GM19043 (cell line): ENCODE measurements around the gene PTCRA.
"Not testable (repeated sequence)": the region's sequence is repeated elsewhere in the genome, so short reads cannot be mapped to it uniquely, and the experiment has no call there.

Experiments
- ATAC-seq: cut with Tn5 transposase; IDR thresholded peaks from one replicate; pipeline ENCODE4 v1.9.1; 2021; ENCODE audit warnings: low read depth; ENCODE audit not compliant: unreplicated experiment

Gene PTCRA

GRCh38 chr6:42915732-42916131, at the start of gene PTCRA:
Gene PTCRA (plus strand): TSS chr6:42916053. CDS start chr6:42916070, 17 bp downstream.
- no peak for ATAC-seq

DNA sequence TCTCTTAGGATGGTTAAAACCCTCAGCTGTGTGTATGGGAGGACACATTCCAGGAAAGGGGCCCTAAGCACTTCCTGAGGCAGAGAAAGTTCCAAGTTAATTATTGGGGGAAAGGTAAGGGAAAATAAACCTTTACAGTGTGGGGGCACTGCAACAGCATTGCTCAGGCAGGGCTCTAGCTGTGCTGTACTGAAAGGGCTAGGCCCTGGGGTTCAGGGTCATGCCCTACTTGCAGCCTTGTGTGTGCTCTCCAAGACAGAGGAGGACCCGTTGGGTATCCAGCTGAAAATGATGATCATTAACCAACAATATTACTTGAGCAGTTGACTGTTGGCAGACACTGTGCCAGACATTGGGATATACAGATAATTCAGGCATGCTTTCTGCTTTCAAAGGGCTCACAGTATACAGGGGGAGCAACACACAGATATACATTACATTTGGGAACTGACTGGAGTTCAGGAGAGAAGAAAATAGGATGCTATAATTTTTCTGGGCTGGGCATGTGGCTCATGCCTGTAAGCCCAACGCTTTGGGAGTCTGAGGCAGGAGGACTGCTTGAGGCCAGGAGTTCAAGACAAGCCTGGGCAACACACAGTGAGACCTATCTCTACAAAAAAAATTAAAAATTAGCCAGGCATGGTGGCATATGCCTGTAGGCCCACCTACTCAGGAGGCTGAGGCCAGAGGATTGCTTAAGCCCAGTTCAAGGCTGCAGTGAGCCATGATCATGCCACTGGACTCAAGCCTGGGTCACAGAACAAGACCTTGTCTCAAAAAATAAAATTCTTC, 45.5 kb upstream of the PTCRA start:
- no peak for ATAC-seq

GRCh38 chr6:42871711-42872110, 44.1 kb upstream of the PTCRA start:
- no peak for ATAC-seq

DNA sequence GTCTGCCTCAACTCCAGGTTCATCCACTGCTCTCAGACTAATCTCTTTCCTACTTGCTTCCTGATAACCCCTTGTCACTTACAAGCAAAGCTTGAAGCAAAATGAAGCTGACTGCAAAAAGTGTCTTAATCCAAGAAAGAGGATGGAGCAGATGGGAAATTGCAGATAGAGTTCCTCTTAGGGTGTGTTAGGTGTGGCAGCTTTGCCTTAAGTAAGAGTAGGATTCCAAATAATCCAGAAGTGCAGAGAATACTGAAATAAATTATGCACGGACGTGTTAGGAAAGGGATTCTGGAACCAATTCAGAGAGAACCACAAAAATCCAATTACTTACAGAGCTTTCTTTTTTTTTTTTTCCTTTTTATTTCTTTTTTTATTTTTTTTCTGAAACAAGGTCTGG, 42.5 kb upstream of the PTCRA start:
- no peak for ATAC-seq

DNA sequence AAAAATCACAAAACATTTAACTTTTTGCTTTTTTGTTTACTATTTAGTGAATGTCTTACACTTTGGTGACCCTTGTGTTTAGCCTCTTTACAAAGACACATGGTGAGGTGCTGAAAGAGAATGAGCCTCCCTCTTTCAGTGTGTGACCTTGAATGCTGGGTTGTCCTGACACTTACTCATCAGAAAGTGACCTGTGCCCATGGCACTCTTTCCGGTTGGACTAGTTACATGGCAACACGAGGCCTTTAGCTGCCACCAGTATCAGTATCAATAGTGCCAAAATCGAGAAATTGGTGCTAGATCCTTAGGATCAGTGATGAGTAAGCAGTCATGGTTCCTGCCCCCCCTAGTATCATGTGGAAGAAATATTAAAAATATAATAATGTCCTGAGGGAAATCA, 38.2 kb upstream of the PTCRA start:
- no peak for ATAC-seq

DNA sequence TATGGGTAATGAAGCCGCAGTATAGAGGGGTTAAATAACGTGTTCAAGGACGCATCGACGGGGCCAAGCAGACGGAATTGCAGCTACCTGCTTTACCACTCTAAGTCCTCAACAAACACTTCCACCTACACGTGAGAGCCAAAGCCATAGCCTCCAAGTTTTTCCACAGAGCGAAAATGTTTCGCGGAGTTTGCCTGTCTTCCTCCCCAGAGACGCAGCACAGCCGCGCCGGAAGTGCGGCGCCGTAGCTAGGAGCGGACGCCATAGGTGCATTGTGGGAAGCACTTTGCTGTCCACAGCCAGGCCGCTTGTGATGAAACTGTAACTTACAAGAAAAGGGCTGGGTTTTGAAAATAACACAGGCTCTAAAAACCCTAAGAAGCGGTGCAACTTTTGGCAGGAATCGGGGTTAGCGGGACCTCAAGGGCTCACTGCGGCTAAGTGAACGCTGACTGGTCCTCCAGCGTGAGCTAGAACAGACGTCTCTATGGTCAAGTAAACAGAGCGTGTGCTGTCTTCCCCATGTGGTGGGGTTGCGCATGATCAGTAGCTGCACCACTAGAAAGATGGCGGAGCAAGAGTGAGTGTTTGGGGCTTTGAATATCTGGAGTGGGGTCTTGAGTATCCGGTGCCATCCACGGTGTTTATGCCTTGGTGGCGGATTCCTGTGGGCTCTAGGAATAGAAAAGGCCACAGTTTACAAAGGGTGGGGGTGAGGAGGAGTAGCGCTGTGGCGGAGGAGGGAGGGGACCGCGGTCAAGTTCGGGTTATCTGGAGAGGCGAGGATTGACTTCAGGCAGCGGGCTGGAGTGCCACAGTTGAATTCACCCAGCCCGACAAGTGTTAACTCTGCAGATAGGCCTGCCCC, 36.2 kb upstream of the PTCRA start, which contains the start of gene RPL7L1:
Gene RPL7L1, plus strand, starts transcription at position 245 of the 868 bp plus-strand sequence. Its CDS starts 295 bp downstream, at position 540.
- peak; percentile 89 for ATAC-seq

DNA sequence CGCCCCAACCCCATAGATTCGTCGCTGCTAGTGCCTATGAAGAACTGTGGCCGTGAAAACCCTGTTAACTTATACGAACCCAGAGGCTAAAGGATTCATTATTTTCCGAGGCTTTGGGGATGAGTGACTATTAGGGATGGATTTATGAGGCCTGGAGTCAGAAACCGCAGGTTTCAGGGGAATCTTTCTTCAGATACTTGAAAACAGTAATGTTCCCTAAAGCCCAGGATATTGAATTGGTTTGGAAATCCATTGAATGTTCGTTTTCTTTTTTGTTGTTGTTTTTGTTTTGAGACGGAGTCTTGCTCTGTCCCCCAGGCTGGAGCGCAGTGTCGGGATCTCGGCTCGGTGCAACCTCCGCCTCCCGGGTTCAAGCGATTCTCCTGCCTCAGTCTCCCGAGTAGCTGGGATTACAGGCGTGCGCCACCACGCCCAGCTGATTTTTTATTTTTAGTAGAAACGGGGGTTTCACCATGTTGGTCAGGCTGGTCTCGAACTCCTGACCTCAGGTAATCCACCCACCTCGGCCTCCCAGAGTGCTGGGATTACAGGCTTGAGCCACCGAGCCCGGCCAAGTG, 35.5 kb upstream of the PTCRA start:
- not testable (repeated sequence) for ATAC-seq

GRCh38 chr6:42880871-42881270, 35.0 kb upstream of the PTCRA start:
- ATAC-seq: not testable (repeated sequence)

- no peak for ATAC-seq
Observed at GRCh38 chr6:42885702-42886101, 30.2 kb upstream of the PTCRA start.

GRCh38 chr6:42888201-42888600, 27.7 kb upstream of the PTCRA start:
- not testable (repeated sequence) for ATAC-seq

- ATAC-seq: no peak
Observed at GRCh38 chr6:42889815-42890214, 26.0 kb upstream of the PTCRA start.

DNA sequence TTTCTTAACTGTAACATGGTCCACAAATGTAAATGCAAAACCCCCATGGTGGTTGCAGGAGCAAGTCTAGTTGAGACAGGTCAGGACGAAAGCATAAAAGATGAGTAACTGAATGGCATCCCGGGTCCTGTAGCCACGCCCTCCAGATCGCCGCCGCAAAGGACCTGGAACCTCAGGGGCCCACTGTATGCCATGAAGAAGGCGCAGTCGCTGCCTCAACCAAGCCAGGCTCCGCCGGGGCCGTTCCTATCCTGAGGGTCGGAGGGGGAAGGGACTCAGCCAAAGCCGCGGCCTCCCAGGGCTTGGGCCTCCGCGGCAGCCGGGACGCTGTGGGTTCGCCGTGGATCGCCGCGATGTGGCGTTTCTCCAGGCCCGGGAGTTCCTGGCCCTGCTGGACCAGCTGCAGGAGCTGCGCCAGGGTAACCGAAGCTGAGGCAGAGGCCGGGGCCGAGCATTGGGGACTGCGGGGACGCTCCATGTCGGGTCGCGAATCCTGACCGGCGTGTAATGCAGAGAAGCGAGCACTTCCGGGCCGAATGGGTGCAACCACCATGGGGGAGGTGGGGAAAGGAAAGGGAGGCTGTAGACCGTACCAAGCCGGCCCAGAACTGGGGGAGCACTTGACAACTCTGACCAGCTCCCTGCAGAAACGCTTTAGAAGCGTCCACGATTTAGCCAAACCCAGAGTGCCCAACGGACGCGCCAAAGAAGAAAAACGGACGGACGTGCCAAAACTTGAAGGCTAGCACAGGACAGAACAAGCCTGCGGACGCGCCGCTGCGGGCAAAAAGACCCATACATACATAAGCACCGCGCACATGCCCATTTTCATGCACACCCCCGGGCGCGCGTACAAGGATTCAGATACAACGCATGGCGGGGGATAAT, 25.3 kb upstream of the PTCRA start:
- peak; percentile 84 for ATAC-seq

- no peak for ATAC-seq
Observed at GRCh38 chr6:42891199-42891722, 24.6 kb upstream of the PTCRA start.

- ATAC-seq: not testable (repeated sequence)
Observed at GRCh38 chr6:42894041-42894828, 21.6 kb upstream of the PTCRA start.

DNA sequence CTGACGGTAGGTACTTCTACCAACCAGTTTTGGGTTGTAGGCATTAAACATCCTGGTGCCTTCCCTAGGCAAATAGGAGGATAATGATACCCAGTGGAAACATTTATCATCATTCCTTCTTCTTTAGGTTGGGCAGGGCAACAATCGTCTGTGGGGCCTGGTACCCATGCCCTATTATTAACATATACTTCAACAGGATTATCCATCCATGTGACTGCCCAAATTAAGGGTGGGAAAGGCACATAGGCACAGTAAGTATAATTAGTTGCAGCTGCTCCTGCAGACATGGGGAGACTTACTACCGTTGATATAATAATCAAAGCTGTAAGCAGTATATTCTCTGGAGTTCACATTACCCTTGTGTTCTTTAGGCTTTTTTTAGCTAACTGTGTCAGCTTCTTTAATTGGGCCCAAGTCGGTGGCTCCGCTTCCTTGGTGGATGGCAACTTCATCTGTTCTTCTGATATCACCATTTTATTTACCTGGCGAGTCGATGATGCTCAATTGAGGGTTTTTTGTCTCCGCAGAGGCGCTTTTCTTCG, 19.6 kb upstream of the PTCRA start:
- no peak for ATAC-seq

DNA sequence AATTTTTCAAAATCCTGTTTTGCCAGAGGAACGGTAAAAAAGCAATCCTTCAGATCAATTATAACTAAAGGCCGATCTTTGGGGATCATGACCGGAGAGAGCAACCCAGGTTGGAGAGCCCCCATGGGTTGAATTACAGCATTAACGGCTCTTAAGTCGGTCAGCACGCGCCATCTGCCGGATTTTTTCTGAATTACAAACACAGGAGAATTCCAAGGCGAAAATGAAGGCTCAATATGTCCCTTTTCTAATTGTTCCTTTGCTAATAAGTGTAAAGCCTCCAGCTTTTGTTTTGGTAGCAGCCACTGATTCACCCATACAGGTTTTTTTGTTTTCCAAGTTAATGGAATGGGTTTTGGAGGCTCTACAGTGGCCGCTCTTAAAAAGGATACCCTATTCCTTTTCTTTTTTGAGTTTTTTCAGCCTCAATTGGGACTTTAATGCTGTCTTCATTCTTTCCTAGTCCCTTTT, 16.9 kb upstream of the PTCRA start:
- no peak for ATAC-seq

- no peak for ATAC-seq
Observed at GRCh38 chr6:42899871-42900270, 16.0 kb upstream of the PTCRA start.

DNA sequence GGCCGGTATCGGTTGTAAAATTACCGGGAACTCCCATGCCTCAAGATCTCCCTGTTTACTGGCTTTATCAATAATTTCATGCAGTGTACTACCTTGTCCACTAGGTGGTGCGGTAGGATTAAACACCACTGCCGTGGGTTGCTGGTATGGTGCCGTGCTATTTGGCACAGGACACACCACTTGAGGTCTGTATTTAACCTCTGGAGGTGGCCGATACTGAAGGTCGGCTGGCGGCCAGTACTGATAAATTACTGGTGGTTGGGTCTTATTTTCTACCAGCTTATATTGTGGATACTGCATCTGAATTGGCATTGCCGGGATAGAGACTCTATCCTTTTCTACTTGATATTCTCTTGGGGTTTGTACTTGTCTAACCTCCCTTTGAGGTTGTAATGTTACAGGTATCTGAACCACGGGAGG, 14.3 kb upstream of the PTCRA start:
- ATAC-seq: no peak
